ENCODE results near the gene LIAS. TPM values are rescaled to one million over a fixed set of nuclear protein-coding genes. Genes with fewer than 3 reads are reported as not detected.

LIAS gene
- total RNA-seq, 4 donors from 2014 or later, result 9.1 to 17.8 (median 13.1) TPM

- intact Hi-C loops (cut with DNase I), result loop anchor here (10.0 kb wide), 1 partner anchor 508 kb away; the partner anchor contains the start of gene PDS5A
- 24 to 26% methylated on average over 4 of the region's 4 CpGs for WGBS, 2 donors
- H3K36me3 ChIP-seq, result peaks cover 0 to 60% (median 0%) of the 10 kb centered on the region in 3 donors
- no peak for DNase-seq
- H3K4me1 ChIP-seq, result peaks cover 6 to 41% (median 6%) of the 10 kb centered on the region in 3 donors
- H3K4me3 ChIP-seq, result no peak overlapping the region
- H3K27ac ChIP-seq, result peak overlapping the region in 3 of 4 donors; percentile 37 to 67 (median 65)
- no peaks in the 10 kb centered on the region for H3K27me3 ChIP-seq
- TF ChIP-seq POLR2A (IDR thresholded peaks at IDR 0.05), result no peak
- TF ChIP-seq, protein P1, sequence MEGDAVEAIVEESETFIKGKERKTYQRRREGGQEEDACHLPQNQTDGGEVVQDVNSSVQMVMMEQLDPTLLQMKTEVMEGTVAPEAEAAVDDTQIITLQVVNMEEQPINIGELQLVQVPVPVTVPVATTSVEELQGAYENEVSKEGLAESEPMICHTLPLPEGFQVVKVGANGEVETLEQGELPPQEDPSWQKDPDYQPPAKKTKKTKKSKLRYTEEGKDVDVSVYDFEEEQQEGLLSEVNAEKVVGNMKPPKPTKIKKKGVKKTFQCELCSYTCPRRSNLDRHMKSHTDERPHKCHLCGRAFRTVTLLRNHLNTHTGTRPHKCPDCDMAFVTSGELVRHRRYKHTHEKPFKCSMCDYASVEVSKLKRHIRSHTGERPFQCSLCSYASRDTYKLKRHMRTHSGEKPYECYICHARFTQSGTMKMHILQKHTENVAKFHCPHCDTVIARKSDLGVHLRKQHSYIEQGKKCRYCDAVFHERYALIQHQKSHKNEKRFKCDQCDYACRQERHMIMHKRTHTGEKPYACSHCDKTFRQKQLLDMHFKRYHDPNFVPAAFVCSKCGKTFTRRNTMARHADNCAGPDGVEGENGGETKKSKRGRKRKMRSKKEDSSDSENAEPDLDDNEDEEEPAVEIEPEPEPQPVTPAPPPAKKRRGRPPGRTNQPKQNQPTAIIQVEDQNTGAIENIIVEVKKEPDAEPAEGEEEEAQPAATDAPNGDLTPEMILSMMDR (IDR thresholded peaks at IDR 0.05), result no peak
- no peaks in the 10 kb centered on the region for H3K9me3 ChIP-seq
Measured at GRCh38 chr4:39466747-39467146, 7.9 kb downstream of the LIAS start.

GRCh38 chr4:39467464-39467863 is 8.6 kb downstream of the LIAS start:
- H3K27me3 ChIP-seq, result no peaks in the 10 kb centered on the region
- H3K4me1 ChIP-seq, result peaks cover 6 to 41% (median 6%) of the 10 kb centered on the region in 3 donors
- TF ChIP-seq POLR2A (IDR thresholded peaks at IDR 0.05), result no peak
- TF ChIP-seq, protein P1 (IDR thresholded peaks at IDR 0.05), result no peak
- no peak for DNase-seq
- H3K4me3 ChIP-seq, result no peak overlapping the region
- peak overlapping the region in 2 of 4 donors; percentile 18 to 65 for H3K27ac ChIP-seq
- peaks cover 0 to 60% (median 0%) of the 10 kb centered on the region in 3 donors for H3K36me3 ChIP-seq
- 77 to 89% methylated on average over 4 of the region's 4 CpGs for WGBS, 2 donors
- H3K9me3 ChIP-seq, result no peaks in the 10 kb centered on the region
- intact Hi-C loops (cut with DNase I), result loop anchor here (10.0 kb wide), 1 partner anchor 507 kb away; the partner anchor contains the start of gene PDS5A

- Histone ChIP-seq H3K27ac (peak overlapping the region; percentile 58 to 85 (median 64)), H3K27me3 (no peaks in the 10 kb centered on the region), H3K9me3 (no peaks in the 10 kb centered on the region), H3K4me1 (peaks cover 6 to 41% (median 6%) of the 10 kb centered on the region in 3 donors), H3K36me3 (peaks cover 0 to 60% (median 0%) of the 10 kb centered on the region in 3 donors), H3K4me3 (no peak overlapping the region)
- no peak for DNase-seq
- intact Hi-C loops (cut with DNase I), result loop anchor here (10.0 kb wide), 1 partner anchor 505 kb away; the partner anchor contains the start of gene PDS5A
- 39 to 50% methylated on average over 4 of the region's 4 CpGs for WGBS, 2 donors
- TF ChIP-seq POLR2A (IDR thresholded peaks at IDR 0.05), result no peak
- TF ChIP-seq, protein P1 (IDR thresholded peaks at IDR 0.05), result peak; percentile 79 to 89 (median 83)
Measured at GRCh38 chr4:39469429-39470077, 10.7 kb downstream of the LIAS start.

DNA sequence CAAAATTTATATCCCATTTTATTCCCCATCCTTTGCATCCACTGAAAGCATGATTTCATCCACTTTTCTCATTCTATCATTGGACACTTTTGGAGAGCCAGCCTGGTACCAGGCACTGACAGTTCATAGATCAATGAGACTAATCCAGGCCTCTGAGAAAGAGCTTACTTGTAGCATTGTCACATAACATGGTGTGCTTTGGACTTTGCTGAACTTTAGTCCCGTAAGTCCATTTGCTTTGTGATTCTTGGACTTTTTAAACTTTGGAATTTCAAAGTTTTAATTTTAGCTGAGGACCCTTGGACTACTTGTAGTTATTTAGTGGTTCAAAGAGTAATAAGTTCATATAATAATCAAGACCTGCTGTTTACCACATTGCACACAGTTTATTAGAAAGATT is 11.5 kb downstream of the LIAS start:
- H3K4me1 ChIP-seq, result peaks cover 6 to 41% (median 6%) of the 10 kb centered on the region in 3 donors
- H3K9me3 ChIP-seq, result no peaks in the 10 kb centered on the region
- no peak for DNase-seq
- WGBS, 2 donors, result 89 to 100% methylated on average over 1 of the region's 1 CpG
- peaks cover 0 to 60% (median 0%) of the 10 kb centered on the region in 3 donors for H3K36me3 ChIP-seq
- intact Hi-C loops (cut with DNase I), result no loop called here
- H3K27me3 ChIP-seq, result no peaks in the 10 kb centered on the region
- no peak for TF ChIP-seq POLR2A (IDR thresholded peaks at IDR 0.05)
- TF ChIP-seq, protein P1 (IDR thresholded peaks at IDR 0.05), result no peak
- no peak overlapping the region for H3K4me3 ChIP-seq
- peak overlapping the region in 1 of 4 donors; percentile 63 for H3K27ac ChIP-seq

DNA sequence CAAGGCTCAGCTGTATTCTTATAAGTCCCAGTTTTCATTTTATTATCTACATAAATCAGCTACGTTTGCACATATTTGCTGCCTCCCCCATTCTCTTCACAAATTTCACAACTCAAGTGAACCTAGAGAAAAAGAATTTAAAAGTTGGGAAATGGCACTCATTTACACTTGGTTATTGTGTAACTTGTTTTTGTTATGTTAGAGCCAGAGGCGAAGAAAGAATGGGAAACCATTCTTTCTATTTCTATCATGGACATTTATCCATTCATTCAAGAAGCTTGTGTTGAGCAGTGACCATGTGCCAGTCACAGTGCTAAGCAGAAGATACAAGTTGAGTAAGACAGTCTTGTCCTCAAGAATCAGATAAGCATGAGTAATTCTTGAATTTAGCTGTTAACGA is 13.5 kb downstream of the LIAS start:
- Histone ChIP-seq H3K9me3 (no peaks in the 10 kb centered on the region), H3K27ac (no peak overlapping the region), H3K27me3 (no peaks in the 10 kb centered on the region), H3K36me3 (peaks cover 0 to 65% (median 0%) of the 10 kb centered on the region in 3 donors), H3K4me3 (no peak overlapping the region), H3K4me1 (peaks cover 0 to 21% (median 3%) of the 10 kb centered on the region in 3 donors)
- TF ChIP-seq POLR2A (IDR thresholded peaks at IDR 0.05), result no peak
- TF ChIP-seq, protein P1 (IDR thresholded peaks at IDR 0.05), result no peak
- DNase-seq, result no peak
- 80 to 91% methylated on average over 3 of the region's 3 CpGs for WGBS, 2 donors
- intact Hi-C loops (cut with DNase I), result no loop called here
